Smooth muscle cell (in vitro differentiated cells): ENCODE measurements around the gene MOV10L1. TPM values are rescaled to one million over a fixed set of nuclear protein-coding genes. Genes with fewer than 3 reads are reported as not detected.

Experiments used
- DNase-seq: peaks from one replicate; lab custom pipeline; 2025; ENCODE audit not compliant: unreplicated experiment; lab: John Stamatoyannopoulos, UW
- H2AFZ ChIP-seq: fragments of 200-600 bp; sonication (generic); 2 replicates; pipeline ENCODE4 v1.6.0; 2016; ENCODE audit warnings: antibody characterized with exemption, low read depth, mild to moderate bottlenecking
- H3F3A ChIP-seq: fragments of 200-600 bp; sonication (generic); 2 replicates; pipeline ENCODE4 v1.6.0; 2017; ENCODE audit warnings: antibody characterized with exemption, low read depth
- H3K27ac ChIP-seq: fragments of 200-600 bp; sonication (generic); 2 replicates; pipeline ENCODE4 v1.5.1; 2016; ENCODE audit warnings: low read depth, mild to moderate bottlenecking
- H3K27me3 ChIP-seq: fragments of 200-600 bp; sonication (generic); 2 replicates; pipeline ENCODE4 v1.6.1; 2016; ENCODE audit warnings: low read depth, mild to moderate bottlenecking
- H3K36me3 ChIP-seq: fragments of 200-600 bp; sonication (generic); 2 replicates; pipeline ENCODE4 v1.5.1; 2016; ENCODE audit warnings: low read depth
- H3K4me1 ChIP-seq: fragments of 200-600 bp; sonication (generic); 2 replicates; pipeline ENCODE4 v1.5.1; 2016; ENCODE audit warnings: low read depth
- H3K4me2 ChIP-seq: fragments of 200-600 bp; sonication (generic); 2 replicates; pipeline ENCODE4 v1.6.0; 2016; ENCODE audit warnings: mild to moderate bottlenecking
- H3K4me3 ChIP-seq: fragments of 200-600 bp; sonication (generic); 2 replicates; pipeline ENCODE4 v1.5.1; 2016; ENCODE audit warnings: mild to moderate bottlenecking
- H3K79me2 ChIP-seq: fragments of 200-600 bp; sonication (generic); 2 replicates; pipeline ENCODE4 v1.6.0; 2016; ENCODE audit warnings: low read depth, mild to moderate bottlenecking
- H3K9ac ChIP-seq: fragments of 200-600 bp; sonication (generic); 2 replicates; pipeline ENCODE4 v1.6.0; 2016; ENCODE audit warnings: low read depth
- H3K9me3 ChIP-seq: fragments of 200-600 bp; sonication (generic); replicated peaks from 2 replicates; pipeline ENCODE4 v1.5.1; 2016; ENCODE audit warnings: low read depth
- H4K20me1 ChIP-seq: fragments of 200-600 bp; sonication (generic); 2 replicates; pipeline ENCODE4 v1.6.0; 2016; ENCODE audit warnings: low read depth
- CTCF ChIP-seq: fragments of 200-600 bp; sonication (generic); IDR thresholded peaks from 2 replicates; pipeline ENCODE4 v1.5.1; 2017; ENCODE audit warnings: borderline replicate concordance, mild to moderate bottlenecking, antibody characterized with exemption; ENCODE audit not compliant: insufficient read depth, poor library complexity, severe bottlenecking
- WGBS: methylation state at CpG from one replicate; pipeline ENCODE4 v1.1.7; 2016; ENCODE audit warnings: low lambda C conversion rate; 5-methylcytosine and 5-hydroxymethylcytosine counted together
- polyA plus RNA-seq: library from polyadenylated mRNA; unstranded; fragments of >200 nt; fragmentation: Nextera tagmentation; extraction: Ambion mirVana; gene quantifications from 2 replicates; pipeline ENCODE4 v1.2.1, GENCODE V29; 2016
- total RNA-seq: library from RNA; depleted of rRNA; stranded (reverse); fragments of >200 nt; gene quantifications from 2 replicates; pipeline ENCODE4 v1.2.3, GENCODE V29; 2014

Gene MOV10L1
- total and polyA plus RNA-seq, 2 experiments from 2014 or later = 0.10 to 0.85 TPM

GRCh38 chr22:50072167-50072555, 17.6 kb upstream of the MOV10L1 start:
- H3K27ac ChIP-seq = no peak overlapping the region
- no peak overlapping the region for H3K4me3 ChIP-seq
- WGBS = 97% methylated on average over 9 of the region's 9 CpGs
- H3K4me1 ChIP-seq = no peaks in the 10 kb centered on the region
- no peak overlapping the region for H3K9ac ChIP-seq
- H2AFZ ChIP-seq = no peak overlapping the region
- H3F3A ChIP-seq = no peaks in the 10 kb centered on the region
- no peak overlapping the region for H3K4me2 ChIP-seq
- no peak for DNase-seq
- H3K36me3 ChIP-seq = no peaks in the 10 kb centered on the region
- H4K20me1 ChIP-seq = no peaks in the 10 kb centered on the region
- H3K27me3 ChIP-seq = no peaks in the 10 kb centered on the region
- no peak for TF ChIP-seq CTCF
- H3K79me2 ChIP-seq = no peaks in the 10 kb centered on the region
- H3K9me3 ChIP-seq = no peaks in the 10 kb centered on the region

- WGBS = 95% methylated on average over 28 of the region's 28 CpGs
- H3K79me2 ChIP-seq = no peaks in the 10 kb centered on the region
- no peaks in the 10 kb centered on the region for H3K27me3 ChIP-seq
Measured at GRCh38 chr22:50072714-50073538, 16.9 kb upstream of the MOV10L1 start.

GRCh38 chr22:50074056-50074455, 15.8 kb upstream of the MOV10L1 start:
- Histone ChIP-seq H3K9me3 (no peaks in the 10 kb centered on the region), H3K9ac (no peak overlapping the region), H3K36me3 (no peaks in the 10 kb centered on the region), H4K20me1 (no peaks in the 10 kb centered on the region), H3K79me2 (no peaks in the 10 kb centered on the region), H3K4me3 (no peak overlapping the region), H3K27me3 (no peaks in the 10 kb centered on the region), H3K27ac (no peak overlapping the region), H3K4me2 (no peak overlapping the region), H3K4me1 (no peaks in the 10 kb centered on the region), H3F3A (no peaks in the 10 kb centered on the region), H2AFZ (no peak overlapping the region)
- no peak for DNase-seq
- 76% methylated on average over 17 of the region's 17 CpGs for WGBS
- TF ChIP-seq CTCF = no peak

More at GRCh38 chr22:50072714-50073538, 16.9 kb upstream of the MOV10L1 start:
- DNase-seq = no peak
- Histone ChIP-seq H2AFZ (no peak overlapping the region), H3K36me3 (no peaks in the 10 kb centered on the region), H3K9me3 (no peaks in the 10 kb centered on the region), H3F3A (no peaks in the 10 kb centered on the region), H3K4me2 (no peak overlapping the region), H3K4me1 (no peaks in the 10 kb centered on the region), H3K27ac (no peak overlapping the region), H4K20me1 (no peaks in the 10 kb centered on the region), H3K9ac (no peak overlapping the region), H3K4me3 (no peak overlapping the region)
- no peak for TF ChIP-seq CTCF
